ENCODE data around the gene GPR137.
"Not testable (repeated sequence)": the region's sequence is repeated elsewhere in the genome, so short reads cannot be mapped to it uniquely, and the experiment has no call there.

The GPR137 gene

DNA sequence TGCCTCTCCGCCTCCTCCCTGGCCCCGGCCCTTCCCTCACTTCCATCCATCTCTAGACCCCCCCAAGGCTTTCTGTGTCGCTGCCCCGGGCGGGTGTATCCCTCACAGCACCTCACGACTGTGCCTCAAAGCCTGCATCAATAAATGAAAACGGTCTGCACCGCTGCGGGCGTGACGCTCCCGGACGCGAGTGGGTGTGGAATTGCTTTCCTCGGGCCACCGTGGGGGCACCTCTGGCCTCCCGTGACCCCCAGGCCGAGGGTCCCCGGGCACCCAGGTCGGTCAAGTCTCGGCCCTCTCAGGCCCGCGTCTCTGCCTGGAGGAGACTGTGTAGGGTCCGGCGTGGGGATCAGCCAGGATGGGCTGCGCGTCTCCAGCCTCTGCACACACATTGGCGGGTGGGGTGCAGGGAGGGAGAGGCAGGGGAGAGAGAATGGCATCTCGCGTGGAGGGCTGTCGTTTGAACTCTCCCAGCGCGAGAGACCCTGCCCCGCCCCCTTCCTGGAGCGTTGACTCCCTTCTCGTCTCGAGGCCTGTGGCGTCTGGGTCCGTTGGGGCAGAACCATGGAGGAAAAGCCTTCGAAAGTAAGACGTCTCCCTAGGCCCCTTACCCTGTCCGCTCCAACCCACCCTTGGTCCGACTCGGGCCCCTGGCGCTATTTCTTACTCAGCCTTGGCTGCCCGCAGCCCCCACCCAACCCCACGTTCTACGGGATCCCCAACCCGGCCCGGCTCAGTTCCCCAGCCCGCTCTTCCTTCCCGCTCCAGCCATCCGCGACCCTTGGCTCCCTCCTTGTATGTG is 14.4 kb downstream of the GPR137 start, which contains the start of gene CATSPERZ:
CATSPERZ (plus strand) TSS at position 512 of the 802 bp plus-strand sequence; CDS start at position 565, 53 bp downstream.
- no peak for DNase-seq (ENCODE audit: low read depth in 2 of 2)

DNA sequence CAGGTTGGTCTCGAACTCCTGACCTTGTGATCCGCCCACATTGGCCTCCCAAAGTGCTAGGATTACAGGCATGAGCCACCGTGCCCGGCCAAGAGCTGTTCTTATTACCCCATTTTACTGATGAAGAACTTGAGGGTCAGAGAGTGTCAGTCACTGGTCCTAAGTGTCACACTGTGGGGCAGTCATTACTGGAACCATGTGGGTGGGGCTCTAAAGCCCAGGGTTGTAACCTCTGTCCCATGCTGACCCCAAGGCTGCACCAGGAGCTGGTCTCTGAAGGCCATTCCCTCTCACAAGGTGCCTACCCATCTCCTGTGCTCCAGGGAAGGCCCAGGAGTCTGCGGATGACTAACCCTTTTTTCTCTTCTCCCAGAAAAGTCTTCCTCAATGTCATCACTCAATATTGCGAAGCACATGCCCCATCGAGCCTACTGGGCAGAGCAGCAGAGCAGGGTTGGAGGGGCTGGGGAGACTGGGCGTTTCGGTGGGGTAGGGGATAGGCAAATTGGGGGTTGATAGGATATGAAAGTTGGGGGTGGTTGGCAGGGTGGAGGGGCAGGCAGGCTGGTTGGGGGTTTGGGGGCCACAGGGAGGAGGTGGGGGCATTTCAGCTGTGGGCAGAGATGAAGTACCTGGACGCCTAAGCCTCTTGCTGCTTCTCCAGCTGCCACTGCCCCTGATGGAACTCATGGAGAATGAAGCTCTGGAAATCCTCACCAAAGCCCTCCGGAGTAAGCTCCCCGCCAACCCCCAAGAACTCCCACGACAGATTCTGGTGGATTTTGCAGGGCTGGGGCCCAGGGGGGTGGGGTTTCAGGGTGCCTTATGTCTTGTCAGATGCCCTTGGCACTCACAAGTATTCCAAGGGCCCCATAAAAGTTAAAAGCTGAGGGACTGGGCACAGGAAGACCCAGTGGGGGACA is 17.7 kb downstream of the GPR137 start:
- no peak for DNase-seq (ENCODE audit: low read depth in 2 of 2)

DNA sequence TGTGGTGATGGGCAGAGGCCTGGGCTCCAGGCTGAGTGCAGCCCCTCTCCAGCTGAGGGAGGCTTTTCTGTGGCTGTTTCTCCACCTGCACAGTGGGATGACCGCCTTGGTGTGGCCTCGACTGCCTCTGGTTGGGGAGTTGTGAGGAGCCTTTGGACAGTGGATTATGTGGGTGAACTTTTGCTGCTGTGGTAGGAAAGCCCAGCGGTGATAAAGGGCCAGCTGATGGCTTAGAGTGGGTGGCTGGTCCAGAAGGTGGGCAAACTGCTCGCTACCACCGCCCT is 18.3 kb downstream of the GPR137 start:
- no peak for DNase-seq (ENCODE audit: low read depth in 2 of 2)

DNA sequence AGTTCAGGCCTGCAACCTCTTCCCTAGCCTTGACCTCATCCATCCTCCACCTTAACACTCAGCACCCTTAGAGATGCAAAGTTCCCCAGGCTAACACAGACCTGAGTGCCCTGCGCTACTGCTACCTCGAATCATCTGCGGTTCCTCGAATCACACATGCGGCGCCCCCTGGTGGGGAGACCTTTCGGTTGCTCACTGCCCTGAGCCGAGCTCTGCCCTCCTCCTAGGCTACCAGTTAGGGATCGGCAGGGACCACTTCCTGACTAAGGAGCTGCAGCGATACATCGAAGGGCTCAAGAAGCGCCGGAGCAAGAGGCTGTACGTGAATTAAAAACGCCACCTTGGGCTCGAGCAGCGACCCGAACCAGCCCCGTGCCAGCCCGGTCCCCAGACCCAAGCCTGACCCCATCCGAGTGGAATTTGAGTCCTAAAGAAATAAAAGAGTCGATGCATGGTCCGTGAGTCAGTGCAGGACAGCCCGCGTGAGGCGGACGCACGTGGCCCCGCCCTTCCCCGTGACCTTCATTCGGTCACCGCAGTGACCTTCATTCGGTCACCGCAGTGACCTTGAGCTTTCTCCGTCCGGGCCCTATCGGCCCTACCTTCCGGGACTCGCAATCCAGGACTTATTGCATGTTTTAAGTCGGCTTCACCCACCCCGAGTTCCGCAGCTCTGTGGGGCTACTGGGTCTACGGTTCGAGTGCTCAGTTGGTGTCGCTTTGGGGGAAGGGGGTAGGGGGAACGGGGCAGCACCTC is 18.8 kb downstream of the GPR137 start:
- DNase-seq (ENCODE audit: low read depth in 2 of 2): peak; percentile 61 to 69

DNA sequence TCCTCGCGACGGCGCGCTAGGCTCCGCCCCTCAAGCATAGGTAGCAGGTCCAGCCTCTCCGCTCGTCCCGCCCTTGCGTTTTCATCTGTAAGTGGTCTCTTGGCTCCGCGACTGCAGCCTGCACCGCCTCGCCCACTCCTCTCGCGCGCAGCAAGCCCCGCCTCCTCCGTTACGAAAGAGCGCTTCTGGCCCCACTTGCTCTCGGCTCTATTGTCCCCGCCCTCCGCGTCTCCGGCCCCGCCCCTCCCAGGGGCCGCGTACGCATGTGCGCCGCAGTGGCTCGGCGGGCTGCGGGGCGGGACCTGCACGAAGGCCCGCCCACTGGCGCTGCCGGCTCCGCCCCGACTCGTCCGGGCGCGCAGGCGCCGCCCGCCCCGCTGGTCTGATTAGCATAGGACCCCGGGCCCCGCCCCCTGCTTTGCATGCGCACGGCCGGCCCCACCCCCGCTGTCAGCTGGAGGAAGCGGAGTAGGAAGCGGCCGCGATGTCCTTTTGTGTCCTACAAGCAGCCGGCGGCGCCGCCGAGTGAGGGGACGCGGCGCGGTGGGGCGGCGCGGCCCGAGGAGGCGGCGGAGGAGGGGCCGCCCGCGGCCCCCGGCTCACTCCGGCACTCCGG is 19.5 kb downstream of the GPR137 start, which contains the start of gene ESRRA:
ESRRA (plus strand) TSS at position 450 of the 616 bp plus-strand sequence. CDS start 1,656 bp downstream, outside the sequence.
- peak; percentile 91 to 93 for DNase-seq (ENCODE audit: low read depth in 2 of 2)

DNA sequence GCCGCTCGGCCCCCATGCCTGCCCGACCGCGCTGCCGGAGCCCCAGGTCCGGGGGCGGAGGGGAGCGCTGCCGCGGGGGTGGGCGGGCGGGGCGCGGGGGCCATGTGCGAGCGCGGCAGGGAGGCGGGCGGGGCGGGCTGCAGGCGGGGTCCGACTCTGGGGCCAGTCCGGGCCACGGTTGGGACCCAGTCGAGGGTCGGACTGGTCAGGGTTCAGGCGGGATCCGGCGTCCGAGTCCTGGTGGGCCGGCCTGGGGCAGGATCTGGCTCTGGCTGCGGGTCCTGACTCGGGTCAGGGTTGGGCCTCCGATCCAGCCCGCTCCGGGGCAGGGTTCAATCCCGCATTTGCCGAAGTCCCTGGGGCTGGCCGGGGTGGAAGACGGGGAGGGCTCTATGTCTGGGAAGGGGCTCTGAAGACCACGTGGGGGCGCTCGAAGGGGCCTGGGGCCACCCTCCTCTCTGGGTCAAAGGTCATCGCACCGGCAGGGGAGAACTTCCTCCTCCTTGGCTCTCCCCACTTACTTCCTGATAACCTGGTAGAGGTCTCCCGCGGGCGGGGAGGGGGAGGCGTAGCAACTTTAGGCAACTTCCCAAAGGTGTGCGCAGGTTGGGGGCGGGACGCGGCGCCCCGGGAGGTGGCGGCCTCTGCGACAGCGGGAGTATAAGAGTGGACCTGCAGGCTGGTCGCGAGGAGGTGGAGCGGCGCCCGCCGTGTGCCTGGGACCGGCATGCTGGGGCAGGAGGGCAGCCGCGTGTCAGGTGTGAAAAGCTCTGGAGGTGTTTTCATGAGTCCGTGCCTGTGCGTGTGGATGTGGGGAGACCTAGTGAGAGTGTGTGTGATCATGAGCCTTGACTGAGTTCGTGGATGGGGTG is 20.3 kb downstream of the GPR137 start:
- no peak for DNase-seq (ENCODE audit: low read depth in 2 of 2)

DNA sequence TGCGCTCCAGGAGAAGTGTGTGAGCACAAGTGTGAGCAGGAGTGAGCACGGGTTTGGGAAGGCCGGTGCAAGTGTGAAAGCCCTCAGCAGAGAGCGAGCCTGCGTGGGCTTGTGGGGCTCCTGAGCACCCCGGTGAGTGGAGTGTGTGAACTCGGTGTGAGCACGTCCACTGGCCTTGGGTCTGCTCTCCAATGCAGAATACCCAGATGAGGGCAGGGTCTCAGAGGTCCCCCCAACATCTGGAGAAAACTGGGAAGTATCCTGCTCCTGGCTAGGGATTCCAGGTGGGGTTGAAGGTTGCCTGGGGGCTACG is 20.9 kb downstream of the GPR137 start:
- DNase-seq (ENCODE audit: low read depth in 2 of 2): no peak

DNA sequence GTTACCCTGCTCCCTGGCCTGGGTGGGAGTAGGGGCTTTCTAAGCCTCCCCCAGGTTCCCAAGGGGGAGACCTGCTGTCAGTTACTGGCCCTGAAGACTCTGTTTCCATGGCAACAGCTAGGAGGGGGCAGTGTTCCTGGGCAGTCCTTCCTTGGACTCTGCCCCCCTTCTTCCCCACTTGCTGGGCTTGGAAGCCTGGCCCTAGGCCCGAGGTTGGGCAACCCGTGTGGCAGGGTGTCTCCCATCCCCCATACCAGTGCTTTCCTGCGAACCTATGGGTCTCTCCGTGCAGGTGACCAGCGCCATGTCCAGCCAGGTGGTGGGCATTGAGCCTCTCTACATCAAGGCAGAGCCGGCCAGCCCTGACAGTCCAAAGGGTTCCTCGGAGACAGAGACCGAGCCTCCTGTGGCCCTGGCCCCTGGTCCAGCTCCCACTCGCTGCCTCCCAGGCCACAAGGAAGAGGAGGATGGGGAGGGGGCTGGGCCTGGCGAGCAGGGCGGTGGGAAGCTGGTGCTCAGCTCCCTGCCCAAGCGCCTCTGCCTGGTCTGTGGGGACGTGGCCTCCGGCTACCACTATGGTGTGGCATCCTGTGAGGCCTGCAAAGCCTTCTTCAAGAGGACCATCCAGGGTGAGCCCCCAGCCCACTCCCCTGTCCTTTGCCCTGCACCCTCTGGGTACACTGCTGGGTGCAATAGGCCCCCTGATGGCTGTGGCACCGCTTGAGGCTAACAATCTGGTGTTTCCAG is 21.4 kb downstream of the GPR137 start:
- no peak for DNase-seq (ENCODE audit: low read depth in 2 of 2)

DNA sequence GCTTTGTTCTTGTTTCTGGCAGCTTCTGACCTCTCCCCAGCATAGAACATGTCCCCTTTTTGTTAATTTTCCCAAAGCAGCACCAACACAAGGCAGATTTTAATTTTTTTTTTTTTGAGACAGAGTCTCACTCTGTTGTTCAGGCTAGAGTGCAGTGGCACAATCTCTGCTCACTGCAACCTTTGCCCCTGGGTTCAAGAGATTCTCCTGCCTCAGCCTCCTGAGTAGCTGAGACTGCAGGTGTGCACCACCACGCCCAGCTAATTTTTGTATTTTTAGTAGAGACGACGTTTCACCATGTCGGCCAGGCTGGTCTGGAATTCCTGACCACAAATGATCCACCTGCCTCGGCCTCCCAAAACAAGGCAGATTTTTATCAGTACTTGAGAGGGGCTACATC is 22.1 kb downstream of the GPR137 start:
- not testable (repeated sequence) for DNase-seq (ENCODE audit: low read depth in 2 of 2)

DNA sequence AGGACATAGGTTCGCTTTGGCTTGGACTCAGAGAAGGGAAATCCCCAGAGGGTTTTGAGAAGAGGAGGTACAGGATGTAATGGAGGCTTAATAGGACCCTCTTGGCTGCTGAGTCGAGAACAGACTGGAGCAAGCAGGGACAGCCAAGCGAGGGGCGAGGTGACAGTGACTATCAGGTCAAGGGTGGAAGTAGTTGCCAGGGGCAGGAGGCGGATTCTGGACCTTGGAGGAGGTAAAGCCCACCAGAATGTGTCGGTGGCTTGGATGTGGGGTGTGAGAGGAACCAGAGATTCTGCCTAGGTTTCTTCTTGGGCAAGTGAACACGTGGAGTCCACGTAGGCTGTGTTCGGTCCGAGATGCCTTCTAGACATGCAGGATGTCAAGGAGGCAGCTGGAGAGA is 27.3 kb downstream of the GPR137 start:
- DNase-seq (ENCODE audit: low read depth in 2 of 2): no peak

DNA sequence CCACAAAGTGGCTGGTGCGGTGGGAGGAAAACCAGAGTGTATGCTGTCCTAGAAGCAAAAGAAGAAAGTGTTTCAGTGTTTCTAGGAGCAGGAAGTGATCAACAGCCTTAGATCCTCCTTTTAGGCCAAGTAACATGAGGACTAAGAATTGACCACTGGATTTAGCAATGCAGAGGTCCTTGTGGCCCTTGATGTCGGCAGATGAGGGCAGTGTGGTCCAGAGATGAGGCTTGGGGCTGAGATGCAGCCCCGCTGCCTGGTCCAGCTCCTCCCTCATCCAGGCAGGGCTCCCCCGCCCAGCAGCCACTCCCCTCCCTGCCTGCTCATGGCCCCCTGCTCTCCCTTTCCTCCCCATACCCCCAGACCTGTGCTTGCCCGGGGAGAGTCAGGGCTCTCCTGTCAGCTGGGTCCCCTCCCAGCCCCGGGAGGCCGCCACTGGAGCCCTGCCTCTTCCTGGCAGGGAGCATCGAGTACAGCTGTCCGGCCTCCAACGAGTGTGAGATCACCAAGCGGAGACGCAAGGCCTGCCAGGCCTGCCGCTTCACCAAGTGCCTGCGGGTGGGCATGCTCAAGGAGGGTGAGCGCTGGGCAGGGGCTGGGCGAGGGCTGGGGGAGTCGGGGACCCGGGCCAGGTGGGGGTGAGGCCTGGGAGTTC is 28.0 kb downstream of the GPR137 start:
- DNase-seq (ENCODE audit: low read depth in 2 of 2): no peak

DNA sequence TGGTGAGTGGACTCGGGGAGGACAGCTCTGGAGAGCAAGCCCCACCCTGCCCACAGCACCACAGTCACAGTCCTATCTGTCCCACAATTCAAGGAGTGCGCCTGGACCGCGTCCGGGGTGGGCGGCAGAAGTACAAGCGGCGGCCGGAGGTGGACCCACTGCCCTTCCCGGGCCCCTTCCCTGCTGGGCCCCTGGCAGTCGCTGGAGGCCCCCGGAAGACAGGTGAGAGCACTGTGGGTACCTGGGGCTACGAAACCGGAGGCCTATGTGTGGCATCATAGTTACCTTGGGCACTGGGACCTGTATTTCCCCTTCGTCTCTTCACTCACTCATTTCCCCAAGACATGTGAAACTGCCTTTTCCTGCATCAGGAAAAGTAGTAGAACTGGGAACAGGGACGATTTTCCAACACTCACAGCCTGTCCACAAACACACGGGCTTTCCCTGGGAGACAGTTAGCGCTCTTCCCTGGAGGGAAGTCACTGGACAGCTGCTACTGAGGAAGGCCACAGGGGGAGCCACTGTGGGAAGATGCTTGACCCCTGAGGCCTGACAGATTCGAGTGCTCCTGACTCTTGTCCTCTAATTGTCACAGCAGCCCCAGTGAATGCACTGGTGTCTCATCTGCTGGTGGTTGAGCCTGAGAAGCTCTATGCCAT is 28.6 kb downstream of the GPR137 start:
- no peak for DNase-seq (ENCODE audit: low read depth in 2 of 2)

DNA sequence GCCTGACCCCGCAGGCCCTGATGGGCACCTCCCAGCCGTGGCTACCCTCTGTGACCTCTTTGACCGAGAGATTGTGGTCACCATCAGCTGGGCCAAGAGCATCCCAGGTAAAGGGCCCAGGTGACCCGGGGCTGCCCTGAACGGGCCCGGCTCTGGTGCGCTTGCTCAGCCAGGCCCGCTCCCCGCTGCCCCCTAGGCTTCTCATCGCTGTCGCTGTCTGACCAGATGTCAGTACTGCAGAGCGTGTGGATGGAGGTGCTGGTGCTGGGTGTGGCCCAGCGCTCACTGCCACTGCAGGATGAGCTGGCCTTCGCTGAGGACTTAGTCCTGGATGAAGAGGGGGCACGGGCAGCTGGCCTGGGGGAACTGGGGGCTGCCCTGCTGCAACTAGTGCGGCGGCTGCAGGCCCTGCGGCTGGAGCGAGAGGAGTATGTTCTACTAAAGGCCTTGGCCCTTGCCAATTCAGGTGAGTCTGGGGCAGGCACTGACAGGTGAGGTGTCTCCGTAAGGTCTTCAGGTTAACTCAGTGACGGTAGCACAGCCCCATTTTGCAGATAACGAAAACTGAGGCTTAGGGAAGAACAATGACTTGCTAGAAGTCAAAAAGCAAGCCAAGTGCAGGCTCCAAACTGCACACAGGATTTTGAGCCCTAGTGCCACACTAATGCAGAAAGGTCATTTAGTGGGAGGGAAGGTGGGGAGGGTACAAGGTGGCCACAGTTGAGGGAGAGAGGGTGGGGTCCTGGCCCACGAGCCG is 29.3 kb downstream of the GPR137 start:
- no peak for DNase-seq (ENCODE audit: low read depth in 2 of 2)

DNA sequence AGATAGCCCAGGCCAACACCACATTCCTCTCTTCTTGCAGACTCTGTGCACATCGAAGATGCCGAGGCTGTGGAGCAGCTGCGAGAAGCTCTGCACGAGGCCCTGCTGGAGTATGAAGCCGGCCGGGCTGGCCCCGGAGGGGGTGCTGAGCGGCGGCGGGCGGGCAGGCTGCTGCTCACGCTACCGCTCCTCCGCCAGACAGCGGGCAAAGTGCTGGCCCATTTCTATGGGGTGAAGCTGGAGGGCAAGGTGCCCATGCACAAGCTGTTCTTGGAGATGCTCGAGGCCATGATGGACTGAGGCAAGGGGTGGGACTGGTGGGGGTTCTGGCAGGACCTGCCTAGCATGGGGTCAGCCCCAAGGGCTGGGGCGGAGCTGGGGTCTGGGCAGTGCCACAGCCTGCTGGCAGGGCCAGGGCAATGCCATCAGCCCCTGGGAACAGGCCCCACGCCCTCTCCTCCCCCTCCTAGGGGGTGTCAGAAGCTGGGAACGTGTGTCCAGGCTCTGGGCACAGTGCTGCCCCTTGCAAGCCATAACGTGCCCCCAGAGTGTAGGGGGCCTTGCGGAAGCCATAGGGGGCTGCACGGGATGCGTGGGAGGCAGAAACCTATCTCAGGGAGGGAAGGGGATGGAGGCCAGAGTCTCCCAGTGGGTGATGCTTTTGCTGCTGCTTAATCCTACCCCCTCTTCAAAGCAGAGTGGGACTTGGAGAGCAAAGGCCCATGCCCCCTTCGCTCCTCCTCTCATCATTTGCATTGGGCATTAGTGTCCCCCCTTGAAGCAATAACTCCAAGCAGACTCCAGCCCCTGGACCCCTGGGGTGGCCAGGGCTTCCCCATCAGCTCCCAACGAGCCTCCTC is 30.2 kb downstream of the GPR137 start:
- DNase-seq (ENCODE audit: low read depth in 2 of 2): not testable (repeated sequence)

DNA sequence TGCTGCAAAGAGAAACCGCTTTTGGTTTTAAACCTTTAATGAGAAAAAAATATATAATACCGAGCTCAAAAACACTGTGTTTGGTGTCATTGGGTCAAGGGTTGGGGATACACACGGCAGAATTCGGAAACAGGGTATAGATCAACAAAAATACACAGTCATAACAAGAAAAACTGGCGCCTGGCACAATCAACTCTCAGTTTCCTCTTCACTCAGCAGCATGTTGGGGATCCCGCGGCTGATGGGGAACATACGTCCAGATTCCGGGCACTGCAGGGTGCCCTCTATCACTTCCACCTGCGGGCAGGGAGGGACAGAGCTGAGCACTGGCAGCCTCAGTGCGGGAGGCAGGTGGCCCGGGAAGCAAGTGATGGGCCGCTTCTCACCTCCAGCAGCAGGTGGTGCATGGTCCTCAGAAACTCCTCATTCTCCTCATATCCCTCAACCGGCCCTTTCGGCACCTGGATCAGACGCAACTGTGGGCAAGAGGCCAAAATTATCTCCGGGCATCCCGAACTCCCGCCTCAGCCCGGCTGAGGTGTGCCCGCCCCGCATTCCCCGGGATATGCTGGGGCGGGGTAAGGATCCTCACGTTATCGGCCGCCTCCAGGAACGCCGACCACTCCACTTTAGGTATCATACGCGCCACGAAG is 31.1 kb downstream of the GPR137 start:
- no peak for DNase-seq (ENCODE audit: low read depth in 2 of 2)

DNA sequence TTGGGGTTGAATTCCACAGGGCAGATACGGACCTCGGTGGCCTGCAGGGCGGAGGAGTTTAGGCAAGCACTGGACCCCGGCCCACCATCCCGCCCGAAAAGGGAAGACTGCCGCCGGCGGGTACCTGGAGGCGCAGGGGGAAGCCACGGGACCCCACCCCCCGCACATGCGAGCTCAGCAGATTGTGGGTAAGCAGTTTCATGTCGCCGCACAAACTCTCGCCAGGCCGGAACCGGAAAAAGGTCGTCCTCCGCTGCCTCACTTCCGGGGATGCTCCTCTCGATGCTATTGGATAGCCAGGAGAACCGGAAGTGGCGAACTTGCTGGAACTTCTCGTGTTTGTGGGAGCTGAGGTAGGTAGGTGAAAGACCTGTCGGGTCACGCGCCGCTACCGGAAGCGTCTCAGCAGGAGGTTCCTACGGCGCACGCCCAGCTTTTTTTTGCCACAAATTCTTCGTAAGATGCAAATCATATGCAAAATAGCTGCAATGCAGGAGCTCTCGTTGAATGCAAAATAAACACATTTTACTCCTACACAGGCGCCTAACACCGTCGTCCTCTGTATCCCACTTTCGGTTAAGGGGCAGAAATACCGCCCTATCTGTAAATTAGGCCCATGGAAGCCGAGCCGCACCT is 31.8 kb downstream of the GPR137 start, which contains the start of gene TRMT112:
TRMT112 (minus strand) TSS at position 235 of the 636 bp plus-strand sequence; CDS start at position 202, 33 bp downstream.
- DNase-seq (ENCODE audit: low read depth in 2 of 2): peak; percentile 90

Data from fibroblast of skin of left quadriceps (primary cell).